Kidney (tissue), 14 donors: ENCODE measurements around the gene PRR22. TPM values are rescaled to one million over a fixed set of nuclear protein-coding genes. Genes with fewer than 3 reads are reported as not detected.

Source experiments
- DNase-seq, 5 donors: peaks; one replicate each; pipeline ENCODE4 v3.0.0-alpha.2; 2013 to 2020
- FAIRE-seq: peaks from 2 replicates; lab custom pipeline; 2012; peaks lifted over from hg19 to GRCh38; lab: Jason Lieb, UNC
- H3K27ac ChIP-seq, 2 donors: one replicate each; pipeline ENCODE4 v1.7.0; 2013; ENCODE audit warnings: low read depth in 2 of 2, low read length in 2 of 2, inconsistent platforms in 1 of 2
- H3K27me3 ChIP-seq: one replicate; pipeline ENCODE4 v1.7.1; 2013; ENCODE audit warnings: low read length, inconsistent platforms; ENCODE audit not compliant: control insufficient read depth, insufficient read depth
- H3K36me3 ChIP-seq, 3 donors: one replicate each; pipeline versions ENCODE4 v1.7.0 to v1.7.1; 2013; ENCODE audit warnings: low read length in 3 of 3, control low read depth in 1 of 3, inconsistent platforms in 1 of 3; ENCODE audit not compliant: insufficient read depth in 3 of 3, control insufficient read depth in 2 of 3
- H3K4me1 ChIP-seq, 3 donors: one replicate each; pipeline versions ENCODE4 v1.7.0 to v1.7.1; 2013; ENCODE audit warnings: low read length in 3 of 3, inconsistent platforms in 1 of 3, low read depth in 1 of 3; ENCODE audit not compliant: control insufficient read depth in 2 of 3, insufficient read depth in 2 of 3
- H3K4me3 ChIP-seq, 3 donors: one replicate each; pipeline versions ENCODE4 v1.7.0 to v1.8.1; 2013; ENCODE audit warnings: low read length in 3 of 3, control low read depth in 1 of 3, inconsistent platforms in 1 of 3
- H3K9ac ChIP-seq, 3 donors: one replicate each; pipeline versions ENCODE4 v1.7.0 to v1.7.1; 2013; ENCODE audit warnings: low read length in 3 of 3, control low read depth in 1 of 3, inconsistent platforms in 1 of 3
- H3K9me3 ChIP-seq, 3 donors: one replicate each; pipeline versions ENCODE4 v1.7.0 to v1.7.1; 2013; ENCODE audit warnings: low read length in 3 of 3, control low read depth in 1 of 3, inconsistent platforms in 1 of 3; ENCODE audit not compliant: control insufficient read depth in 2 of 3, insufficient read depth in 1 of 3
- intact Hi-C: fragments of 100-400 bp; cut with DNase I; formaldehyde crosslinking; loops from one replicate; pipeline ENCODE4 v1.11.1; 2022
- polyA plus RNA-seq: library from polyadenylated mRNA; stranded (reverse); fragments of 350-450 nt; fragmentation: Illumina TruSeq; extraction: RNeasy Lipid Tissue Mini Kit (QIAGEN cat#74804); gene quantifications from one replicate; pipeline ENCODE4 v1.2.3, GENCODE V29; 2014; ENCODE audit warnings: low read depth, low replicate concordance; ENCODE audit not compliant: insufficient read depth
- total RNA-seq: library from RNA; stranded (reverse); fragmentation: NEBNext Ultra II Directional; extraction: Animal tissue kit (Norgen Biotek cat#: 25700); gene quantifications from one replicate; pipeline ENCODE4 v1.2.1, GENCODE V29; 2021
- TF ChIP-seq, protein P1 (sequence below): IDR thresholded peaks from 3 replicates; pipeline ENCODE4 v1.5.1; 2012; ENCODE audit warnings: mild to moderate bottlenecking, moderate library complexity, borderline replicate concordance; ENCODE audit not compliant: insufficient read depth; ENCODE audit errors: extremely low read depth
- donor health status: control.
- donor health status: control.
- donor health status: control.
- donor health status: control.
- donor health status: control.
- donor health status: DM: yes; HTN: yes; CAD: no.
- donor health status: Normal renal cell carcinoma (clear cell type).

Gene PRR22
- total and polyA plus RNA-seq, 2 donors from 2014 or later: 4.1 to 4.2 TPM

DNA sequence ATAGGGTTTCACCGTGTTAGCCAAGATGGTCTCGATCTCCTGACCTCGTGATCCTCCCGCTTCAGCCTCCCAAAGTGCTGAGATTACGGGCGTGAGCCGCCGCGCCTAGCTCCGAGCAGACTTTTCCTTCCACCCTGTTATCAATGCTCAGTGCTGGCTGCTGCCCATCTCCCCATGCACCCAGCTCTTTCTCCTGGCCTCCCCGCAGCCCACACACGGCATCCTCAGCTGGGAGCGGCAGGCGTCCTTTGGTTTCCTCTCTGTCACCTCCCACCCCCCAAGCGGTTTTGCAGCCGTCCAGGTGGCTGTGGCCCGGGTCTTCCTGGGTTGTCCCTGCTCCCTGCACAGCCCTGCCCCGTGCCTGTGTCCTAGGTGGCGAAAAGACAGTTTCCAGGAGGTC lies 12.1 kb downstream of the PRR22 start:
- Histone ChIP-seq H3K9ac (no peak overlapping the region), H3K36me3 (no peaks in the 10 kb centered on the region), H3K27ac (no peak overlapping the region), H3K9me3 (peaks cover 0 to 3% (median 0%) of the 10 kb centered on the region in 3 donors), H3K4me1 (no peaks in the 10 kb centered on the region), H3K27me3 (no peaks in the 10 kb centered on the region), H3K4me3 (no peak overlapping the region)
- DNase-seq (no peak), FAIRE-seq (no peak)
- intact Hi-C loops: no loop called here
- TF ChIP-seq, protein P1, sequence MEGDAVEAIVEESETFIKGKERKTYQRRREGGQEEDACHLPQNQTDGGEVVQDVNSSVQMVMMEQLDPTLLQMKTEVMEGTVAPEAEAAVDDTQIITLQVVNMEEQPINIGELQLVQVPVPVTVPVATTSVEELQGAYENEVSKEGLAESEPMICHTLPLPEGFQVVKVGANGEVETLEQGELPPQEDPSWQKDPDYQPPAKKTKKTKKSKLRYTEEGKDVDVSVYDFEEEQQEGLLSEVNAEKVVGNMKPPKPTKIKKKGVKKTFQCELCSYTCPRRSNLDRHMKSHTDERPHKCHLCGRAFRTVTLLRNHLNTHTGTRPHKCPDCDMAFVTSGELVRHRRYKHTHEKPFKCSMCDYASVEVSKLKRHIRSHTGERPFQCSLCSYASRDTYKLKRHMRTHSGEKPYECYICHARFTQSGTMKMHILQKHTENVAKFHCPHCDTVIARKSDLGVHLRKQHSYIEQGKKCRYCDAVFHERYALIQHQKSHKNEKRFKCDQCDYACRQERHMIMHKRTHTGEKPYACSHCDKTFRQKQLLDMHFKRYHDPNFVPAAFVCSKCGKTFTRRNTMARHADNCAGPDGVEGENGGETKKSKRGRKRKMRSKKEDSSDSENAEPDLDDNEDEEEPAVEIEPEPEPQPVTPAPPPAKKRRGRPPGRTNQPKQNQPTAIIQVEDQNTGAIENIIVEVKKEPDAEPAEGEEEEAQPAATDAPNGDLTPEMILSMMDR: no peak

DNA sequence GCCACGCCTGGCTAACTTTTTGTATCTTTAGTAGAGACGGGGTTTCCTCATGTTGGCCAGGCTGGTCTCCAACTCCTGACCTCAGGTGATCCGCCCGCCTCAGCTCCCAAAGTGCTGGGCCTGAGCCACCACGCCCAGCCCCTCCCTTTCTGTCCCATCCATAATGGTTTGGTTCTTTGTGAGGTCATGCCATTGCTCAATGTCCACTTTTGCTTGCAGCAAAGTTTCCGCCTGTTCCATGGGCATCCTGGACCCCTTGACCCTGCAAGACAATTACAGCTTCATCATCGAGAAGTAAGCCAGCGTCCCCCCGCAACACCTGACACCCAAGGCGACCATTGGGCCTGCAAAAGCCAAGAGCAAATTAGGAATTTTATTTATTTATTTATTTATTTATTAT lies 16.6 kb downstream of the PRR22 start:
- H3K27ac ChIP-seq: no peak overlapping the region
- H3K36me3 ChIP-seq: no peaks in the 10 kb centered on the region
- FAIRE-seq: no peak
- TF ChIP-seq, protein P1: no peak
- no peaks in the 10 kb centered on the region for H3K4me1 ChIP-seq
- no peak overlapping the region for H3K4me3 ChIP-seq
- H3K27me3 ChIP-seq: no peaks in the 10 kb centered on the region
- no peak overlapping the region for H3K9ac ChIP-seq
- H3K9me3 ChIP-seq: no peaks in the 10 kb centered on the region
- DNase-seq: no peak
- intact Hi-C loops: no loop called here

DNA sequence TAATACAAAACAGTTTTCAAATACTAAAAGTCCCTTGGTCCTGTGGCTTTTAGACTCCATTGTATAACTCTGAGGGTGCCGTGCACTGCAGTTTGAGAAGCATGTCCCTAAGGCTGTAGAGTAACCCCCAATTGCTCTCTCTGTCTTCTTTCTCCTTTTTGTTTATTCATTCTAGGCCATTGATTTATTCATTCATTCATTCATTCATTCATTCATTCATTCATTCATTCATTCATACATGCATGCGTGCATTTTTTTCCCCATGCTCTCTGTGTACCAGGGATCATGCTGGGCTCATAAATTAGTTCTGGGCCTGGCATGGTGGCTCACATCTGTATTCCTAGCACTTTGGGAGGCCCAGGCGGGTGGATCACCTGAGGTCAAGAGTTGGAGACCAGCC lies 19.3 kb downstream of the PRR22 start:
- TF ChIP-seq, protein P1: no peak
- Histone ChIP-seq H3K27ac (no peak overlapping the region), H3K9ac (no peak overlapping the region), H3K27me3 (no peaks in the 10 kb centered on the region), H3K4me3 (no peak overlapping the region), H3K9me3 (no peaks in the 10 kb centered on the region), H3K36me3 (no peaks in the 10 kb centered on the region), H3K4me1 (no peaks in the 10 kb centered on the region)
- no peak for FAIRE-seq
- DNase-seq: no peak
- intact Hi-C loops: no loop called here

DNA sequence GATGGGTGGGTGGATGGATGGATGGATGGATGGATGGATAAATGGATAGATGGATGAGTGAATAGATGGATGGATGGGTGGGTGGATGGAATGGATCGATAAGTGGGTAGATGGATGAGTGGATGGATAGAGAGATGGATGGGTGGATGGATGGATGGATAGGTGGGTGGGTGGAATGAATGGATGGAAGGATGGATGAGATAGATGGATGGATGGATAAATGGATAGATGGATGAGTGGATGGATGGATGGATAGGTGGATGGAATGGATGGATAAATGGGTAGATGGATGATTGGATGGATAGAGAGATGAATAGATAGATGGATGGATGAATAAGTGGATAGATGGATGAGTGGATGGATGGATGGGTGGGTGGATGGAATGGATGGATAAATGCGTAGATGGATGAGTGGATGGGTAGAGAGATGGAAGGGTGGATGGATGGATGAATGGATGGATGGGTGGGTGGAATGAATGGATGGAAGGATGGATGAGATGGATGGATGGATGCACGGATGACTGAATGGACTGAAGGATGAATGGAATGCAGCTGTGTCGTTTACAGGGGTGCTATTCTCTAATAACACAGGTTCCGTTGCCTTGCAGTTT lies 21.8 kb downstream of the PRR22 start:
- H3K4me3 ChIP-seq: no peak overlapping the region
- H3K9me3 ChIP-seq: no peaks in the 10 kb centered on the region
- no peak overlapping the region for H3K27ac ChIP-seq
- FAIRE-seq (no peak), DNase-seq (no peak)
- TF ChIP-seq, protein P1: no peak
- intact Hi-C loops: no loop called here
- no peaks in the 10 kb centered on the region for H3K4me1 ChIP-seq
- H3K27me3 ChIP-seq: no peaks in the 10 kb centered on the region
- no peaks in the 10 kb centered on the region for H3K36me3 ChIP-seq
- H3K9ac ChIP-seq: no peak overlapping the region
